ENCODE data around the gene STK17B. TPM values are rescaled to one million over a fixed set of nuclear protein-coding genes. Genes with fewer than 3 reads are reported as not detected.
A peak's percentile ranks its signal among the peaks of the same experiment; 100 is the strongest.

STK17B gene
- total and polyA plus RNA-seq, 9 of the 15 experiments (the other 6 are each of a cell fraction or from before 2014, with no cell fraction given): 2.3 to 17.7 (median 8.5) TPM

GRCh38 chr2:196137271-196137670 lies 34.1 kb downstream of the STK17B start (continued):
- TF ChIP-seq NEUROD1 (IDR thresholded peaks at IDR 0.05; ENCODE audit: borderline replicate concordance, low read depth, low read length, partially characterized antibody): no peak
- no peak for TF ChIP-seq ZNF184 (CRISPR knock-in tag; IDR thresholded peaks at IDR 0.05)
- TF ChIP-seq ZKSCAN8 (CRISPR knock-in tag; IDR thresholded peaks at IDR 0.05): no peak
- no peak for TF ChIP-seq TCF3 (CRISPR knock-in tag; IDR thresholded peaks at IDR 0.05)
- 0 out of 2 replicates have a peak, but pooled peaks have one; percentile 34 for TF ChIP-seq MAFG (tag; conservative IDR thresholded peaks at IDR 0.05)
- TF ChIP-seq ZNF639 (CRISPR knock-in tag; conservative IDR thresholded peaks at IDR 0.05 in 1 of 2, IDR thresholded peaks at IDR 0.05 in 1 of 2): no peak
- TF ChIP-seq HMG20A (CRISPR knock-in tag; conservative IDR thresholded peaks at IDR 0.05): no peak
- peak; percentile 57 for TF ChIP-seq C11orf30 (IDR thresholded peaks at IDR 0.05; ENCODE audit: low read depth)
- TF ChIP-seq, protein P1, sequence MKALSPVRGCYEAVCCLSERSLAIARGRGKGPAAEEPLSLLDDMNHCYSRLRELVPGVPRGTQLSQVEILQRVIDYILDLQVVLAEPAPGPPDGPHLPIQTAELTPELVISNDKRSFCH (CRISPR knock-in tag; IDR thresholded peaks at IDR 0.05): no peak
- TF ChIP-seq, protein P1 (tag; IDR thresholded peaks at IDR 0.05): no peak
- no peak for TF ChIP-seq ELK1 (CRISPR knock-in tag; IDR thresholded peaks at IDR 0.05)
- TF ChIP-seq CBX3 (IDR thresholded peaks at IDR 0.05; ENCODE audit: borderline replicate concordance in 1 of 2, low read length in 2 of 2): no peak
